ENCODE results near the gene MOGAT1.
"Not testable (repeated sequence)": the region's sequence is repeated elsewhere in the genome, so short reads cannot be mapped to it uniquely, and the experiment has no call there.

MOGAT1 gene

GRCh38 chr2:222713002-222713401 is 41.5 kb downstream of the MOGAT1 start:
- no peak for DNase-seq (ENCODE audit: low spot score)
- Histone ChIP-seq H3K9me3 (replicated peaks in 1 of 2; ENCODE audit: control insufficient read depth in 2 of 2, insufficient read depth in 1 of 2, low read depth in 1 of 2, low read length in 2 of 2) (peaks cover 0 to 1% of the 10 kb centered on the region in 2 donors), H2BK15ac (ENCODE audit: low read length) (no peak overlapping the region)

GRCh38 chr2:222714361-222715241 is 43.1 kb downstream of the MOGAT1 start:
- Histone ChIP-seq H2BK120ac (ENCODE audit: low read depth, low read length) (no peak overlapping the region), H3K4me2 (ENCODE audit: insufficient read depth, low read length, poor library complexity, severe bottlenecking) (no peak overlapping the region), H2BK12ac (ENCODE audit: low read length) (no peak overlapping the region), H2AFZ (ENCODE audit: low read length) (no peak overlapping the region), H2AK5ac (ENCODE audit: low read depth, low read length) (no peak overlapping the region), H3K9me3 (replicated peaks in 1 of 2; ENCODE audit: control insufficient read depth in 2 of 2, insufficient read depth in 1 of 2, low read depth in 1 of 2, low read length in 2 of 2) (peaks cover 0 to 1% of the 10 kb centered on the region in 2 donors), H3K27me3 (ENCODE audit: control insufficient read depth in 3 of 3, insufficient read depth in 3 of 3, low read depth in 1 of 3, low read length in 3 of 3) (no peaks in the 10 kb centered on the region), H3K4me1 (ENCODE audit: control insufficient read depth in 2 of 2, insufficient read depth in 1 of 2, low read depth in 1 of 2, low read length in 2 of 2) (peaks cover 0 to under 1% of the 10 kb centered on the region in 2 donors), H3K27ac (replicated peaks; ENCODE audit: low read length) (no peak overlapping the region), H3K14ac (ENCODE audit: low read length) (no peak overlapping the region), H3K9ac (ENCODE audit: low read depth, low read length, poor library complexity) (no peak overlapping the region), H2BK15ac (ENCODE audit: low read length) (no peak overlapping the region), H3K4me3 (ENCODE audit: low read length in 2 of 2) (no peak overlapping the region), H3K23ac (ENCODE audit: low read depth, low read length, poor library complexity) (no peak overlapping the region), H3K79me1 (ENCODE audit: low read depth, low read length) (no peaks in the 10 kb centered on the region), H3K36me3 (replicated peaks in 1 of 2; ENCODE audit: control insufficient read depth in 2 of 2, insufficient read depth in 2 of 2, low read length in 2 of 2) (no peaks in the 10 kb centered on the region), H2BK5ac (ENCODE audit: low read length) (no peak overlapping the region), H4K8ac (ENCODE audit: low read depth, low read length) (no peak overlapping the region), H3K18ac (ENCODE audit: low read length) (no peak overlapping the region), H3K4ac (ENCODE audit: low read length) (no peak overlapping the region), H4K91ac (ENCODE audit: low read depth, low read length, poor library complexity) (no peak overlapping the region)
- no peak for DNase-seq (ENCODE audit: low spot score)
- no CpG with 5 or more reads among the region's 7 CpGs for WGBS, 2 donors (ENCODE audit: extremely low coverage in 2 of 2, insufficient read length in 2 of 2, insufficient replicate concordance in 1 of 2)

More at GRCh38 chr2:222713002-222713401, 41.5 kb downstream of the MOGAT1 start:
- Histone ChIP-seq H2BK120ac (ENCODE audit: low read depth, low read length) (no peak overlapping the region), H3K4ac (ENCODE audit: low read length) (no peak overlapping the region), H4K8ac (ENCODE audit: low read depth, low read length) (no peak overlapping the region), H2AK5ac (ENCODE audit: low read depth, low read length) (no peak overlapping the region), H3K4me2 (ENCODE audit: insufficient read depth, low read length, poor library complexity, severe bottlenecking) (no peak overlapping the region), H2AFZ (ENCODE audit: low read length) (no peak overlapping the region), H3K27ac (replicated peaks; ENCODE audit: low read length) (no peak overlapping the region), H3K23ac (ENCODE audit: low read depth, low read length, poor library complexity) (no peak overlapping the region), H2BK12ac (ENCODE audit: low read length) (no peak overlapping the region), H3K79me1 (ENCODE audit: low read depth, low read length) (no peaks in the 10 kb centered on the region), H3K9ac (ENCODE audit: low read depth, low read length, poor library complexity) (no peak overlapping the region), H3K27me3 (ENCODE audit: control insufficient read depth in 3 of 3, insufficient read depth in 3 of 3, low read depth in 1 of 3, low read length in 3 of 3) (no peaks in the 10 kb centered on the region), H4K91ac (ENCODE audit: low read depth, low read length, poor library complexity) (no peak overlapping the region), H3K36me3 (replicated peaks in 1 of 2; ENCODE audit: control insufficient read depth in 2 of 2, insufficient read depth in 2 of 2, low read length in 2 of 2) (no peaks in the 10 kb centered on the region), H3K14ac (ENCODE audit: low read length) (no peak overlapping the region), H3K18ac (ENCODE audit: low read length) (no peak overlapping the region), H3K4me3 (ENCODE audit: low read length in 2 of 2) (no peak overlapping the region), H2BK5ac (ENCODE audit: low read length) (no peak overlapping the region), H3K4me1 (ENCODE audit: control insufficient read depth in 2 of 2, insufficient read depth in 1 of 2, low read depth in 1 of 2, low read length in 2 of 2) (peaks cover 6% of the 10 kb centered on the region in 2 donors)
- WGBS, 2 donors (ENCODE audit: extremely low coverage in 2 of 2, insufficient read length in 2 of 2, insufficient replicate concordance in 1 of 2), result no CpG with 5 or more reads among the region's 3 CpGs

GRCh38 chr2:222715742-222716141 is 44.3 kb downstream of the MOGAT1 start:
- no peak overlapping the region for H3K14ac ChIP-seq (ENCODE audit: low read length)
- H3K4me3 ChIP-seq (ENCODE audit: low read length in 2 of 2), result no peak overlapping the region
- no peak overlapping the region for H3K18ac ChIP-seq (ENCODE audit: low read length)
- H3K4ac ChIP-seq (ENCODE audit: low read length), result no peak overlapping the region
- no peak overlapping the region for H2BK12ac ChIP-seq (ENCODE audit: low read length)
- no peak overlapping the region for H2AK5ac ChIP-seq (ENCODE audit: low read depth, low read length)
- no peak overlapping the region for H2BK5ac ChIP-seq (ENCODE audit: low read length)
- no peak overlapping the region for H3K27ac ChIP-seq (replicated peaks; ENCODE audit: low read length)
- no peak overlapping the region for H2BK15ac ChIP-seq (ENCODE audit: low read length)
- no peak overlapping the region for H3K4me2 ChIP-seq (ENCODE audit: insufficient read depth, low read length, poor library complexity, severe bottlenecking)
- no peaks in the 10 kb centered on the region for H3K27me3 ChIP-seq (ENCODE audit: control insufficient read depth in 3 of 3, insufficient read depth in 3 of 3, low read depth in 1 of 3, low read length in 3 of 3)
- no peak overlapping the region for H4K91ac ChIP-seq (ENCODE audit: low read depth, low read length, poor library complexity)
- no peak for DNase-seq (ENCODE audit: low spot score)
- no CpG with 5 or more reads among the region's 9 CpGs for WGBS, 2 donors (ENCODE audit: extremely low coverage in 2 of 2, insufficient read length in 2 of 2, insufficient replicate concordance in 1 of 2)
- no peaks in the 10 kb centered on the region for H3K4me1 ChIP-seq (ENCODE audit: control insufficient read depth in 2 of 2, insufficient read depth in 1 of 2, low read depth in 1 of 2, low read length in 2 of 2)
- no peaks in the 10 kb centered on the region for H3K79me1 ChIP-seq (ENCODE audit: low read depth, low read length)
- H3K9ac ChIP-seq (ENCODE audit: low read depth, low read length, poor library complexity), result no peak overlapping the region
- peaks cover 0 to 1% of the 10 kb centered on the region in 2 donors for H3K9me3 ChIP-seq (replicated peaks in 1 of 2; ENCODE audit: control insufficient read depth in 2 of 2, insufficient read depth in 1 of 2, low read depth in 1 of 2, low read length in 2 of 2)
- H3K23ac ChIP-seq (ENCODE audit: low read depth, low read length, poor library complexity), result no peak overlapping the region
- H2BK120ac ChIP-seq (ENCODE audit: low read depth, low read length), result no peak overlapping the region
- no peaks in the 10 kb centered on the region for H3K36me3 ChIP-seq (replicated peaks in 1 of 2; ENCODE audit: control insufficient read depth in 2 of 2, insufficient read depth in 2 of 2, low read length in 2 of 2)
- H2AFZ ChIP-seq (ENCODE audit: low read length), result peak overlapping the region; percentile 1
- H4K8ac ChIP-seq (ENCODE audit: low read depth, low read length), result no peak overlapping the region

GRCh38 chr2:222719787-222720186 is 48.3 kb downstream of the MOGAT1 start:
- not testable (repeated sequence) for H2BK5ac ChIP-seq (ENCODE audit: low read length); H2BK15ac ChIP-seq (ENCODE audit: low read length); H3K9me3 ChIP-seq (replicated peaks in 1 of 2; ENCODE audit: control insufficient read depth in 2 of 2, insufficient read depth in 1 of 2, low read depth in 1 of 2, low read length in 2 of 2); H3K27ac ChIP-seq (replicated peaks; ENCODE audit: low read length); H2AK5ac ChIP-seq (ENCODE audit: low read depth, low read length); DNase-seq (ENCODE audit: low spot score); H3K23ac ChIP-seq (ENCODE audit: low read depth, low read length, poor library complexity); H2AFZ ChIP-seq (ENCODE audit: low read length); H2BK120ac ChIP-seq (ENCODE audit: low read depth, low read length); H3K4me1 ChIP-seq (ENCODE audit: control insufficient read depth in 2 of 2, insufficient read depth in 1 of 2, low read depth in 1 of 2, low read length in 2 of 2); H3K4ac ChIP-seq (ENCODE audit: low read length); H3K36me3 ChIP-seq (replicated peaks in 1 of 2; ENCODE audit: control insufficient read depth in 2 of 2, insufficient read depth in 2 of 2, low read length in 2 of 2); H3K18ac ChIP-seq (ENCODE audit: low read length); H4K8ac ChIP-seq (ENCODE audit: low read depth, low read length); H3K9ac ChIP-seq (ENCODE audit: low read depth, low read length, poor library complexity); H2BK12ac ChIP-seq (ENCODE audit: low read length); H3K27me3 ChIP-seq (ENCODE audit: control insufficient read depth in 3 of 3, insufficient read depth in 3 of 3, low read depth in 1 of 3, low read length in 3 of 3); H3K79me1 ChIP-seq (ENCODE audit: low read depth, low read length); H3K4me2 ChIP-seq (ENCODE audit: insufficient read depth, low read length, poor library complexity, severe bottlenecking); H4K91ac ChIP-seq (ENCODE audit: low read depth, low read length, poor library complexity); H3K4me3 ChIP-seq (ENCODE audit: low read length in 2 of 2); H3K14ac ChIP-seq (ENCODE audit: low read length)
- WGBS, 2 donors (ENCODE audit: extremely low coverage in 2 of 2, insufficient read length in 2 of 2, insufficient replicate concordance in 1 of 2), result no CpG with 5 or more reads among the region's 1 CpG
